IgD-negative memory B cell (primary cell): ENCODE measurements around the gene RIPOR2. TPM values are rescaled to one million over a fixed set of nuclear protein-coding genes. Genes with fewer than 3 reads are reported as not detected.

Experiments used
- H3K27ac Mint-ChIP-seq, 3 donors: one replicate each; pipeline ENCODE4 v1.8.0; 2020 to 2022; ENCODE audit warnings: mild to moderate bottlenecking in 3 of 3, mixed read lengths in 3 of 3, moderate library complexity in 1 of 3
- H3K27me3 Mint-ChIP-seq: one replicate; pipeline ENCODE4 v1.8.0; 2021; ENCODE audit warnings: mixed read lengths
- H3K36me3 Mint-ChIP-seq: one replicate; pipeline ENCODE4 v1.8.0; 2020; ENCODE audit warnings: mild to moderate bottlenecking, mixed read lengths
- H3K4me1 Mint-ChIP-seq, 3 donors: one replicate each; pipeline ENCODE4 v1.8.0; 2020 to 2022; ENCODE audit warnings: mixed read lengths in 3 of 3, mild to moderate bottlenecking in 1 of 3
- H3K4me3 Mint-ChIP-seq, 4 donors: one replicate each; pipeline ENCODE4 v1.8.0; 2020 to 2022; ENCODE audit warnings: mild to moderate bottlenecking in 4 of 4, mixed read lengths in 4 of 4, moderate library complexity in 3 of 4
- H3K9me3 Mint-ChIP-seq, 3 donors: one replicate each; pipeline ENCODE4 v1.8.0; 2020 to 2021; ENCODE audit warnings: mixed read lengths in 3 of 3, mild to moderate bottlenecking in 1 of 3
- polyA plus RNA-seq: library from polyadenylated mRNA; unstranded; fragments of 300-500 nt; fragmentation: Illumina TruSeq; gene quantifications from one replicate; pipeline ENCODE4 v1.2.3, GENCODE V29; 2021

The RIPOR2 gene
- polyA plus RNA-seq, 1 donor from 2014 or later = 561 TPM

GRCh38 chr6:24858177-24858653, 77.5 kb downstream of the RIPOR2 start:
- Mint-ChIP-seq H3K36me3 (peaks cover 9% of the 10 kb centered on the region), H3K9me3 (no peaks in the 10 kb centered on the region), H3K27me3 (no peaks in the 10 kb centered on the region), H3K27ac (peak overlapping the region; percentile 90 to 98 (median 97)), H3K4me3 (peak overlapping the region; percentile 66 to 87 (median 82)), H3K4me1 (peaks cover 58 to 76% (median 64%) of the 10 kb centered on the region in 3 donors)

GRCh38 chr6:24856901-24857670, 78.7 kb downstream of the RIPOR2 start:
- peak overlapping the region; percentile 90 to 98 (median 97) for H3K27ac Mint-ChIP-seq
- H3K36me3 Mint-ChIP-seq = peaks cover 9% of the 10 kb centered on the region
- no peaks in the 10 kb centered on the region for H3K9me3 Mint-ChIP-seq
- H3K27me3 Mint-ChIP-seq = no peaks in the 10 kb centered on the region
- peaks cover 50 to 66% (median 55%) of the 10 kb centered on the region in 3 donors for H3K4me1 Mint-ChIP-seq
- peak overlapping the region in 3 of 4 donors; percentile 1 to 87 (median 83) for H3K4me3 Mint-ChIP-seq

- peak overlapping the region; percentile 90 to 98 (median 96) for H3K27ac Mint-ChIP-seq
- H3K4me3 Mint-ChIP-seq = peak overlapping the region; percentile 7 to 82 (median 62)
- no peaks in the 10 kb centered on the region for H3K27me3 Mint-ChIP-seq
- peaks cover 9% of the 10 kb centered on the region for H3K36me3 Mint-ChIP-seq
- H3K9me3 Mint-ChIP-seq = no peaks in the 10 kb centered on the region
- H3K4me1 Mint-ChIP-seq = peaks cover 44 to 59% (median 47%) of the 10 kb centered on the region in 3 donors
These were observed 79.5 kb downstream of the RIPOR2 start for GRCh38 chr6:24856246-24856599.

GRCh38 chr6:24855395-24856245, 80.1 kb downstream of the RIPOR2 start:
- Mint-ChIP-seq H3K9me3 (no peaks in the 10 kb centered on the region), H3K36me3 (peaks cover 9% of the 10 kb centered on the region), H3K27me3 (no peaks in the 10 kb centered on the region), H3K4me1 (peaks cover 39 to 53% (median 43%) of the 10 kb centered on the region in 3 donors), H3K27ac (peak overlapping the region; percentile 90 to 98 (median 96)), H3K4me3 (peak overlapping the region; percentile 7 to 82 (median 62))

GRCh38 chr6:24854077-24854666, 81.6 kb downstream of the RIPOR2 start:
- Mint-ChIP-seq H3K27me3 (no peaks in the 10 kb centered on the region), H3K27ac (peak overlapping the region in 1 of 3 donors; percentile 31), H3K4me3 (no peak overlapping the region), H3K9me3 (no peaks in the 10 kb centered on the region), H3K36me3 (peaks cover 9% of the 10 kb centered on the region), H3K4me1 (peaks cover 25 to 39% (median 30%) of the 10 kb centered on the region in 3 donors)

GRCh38 chr6:24851086-24851485, 84.7 kb downstream of the RIPOR2 start:
- Mint-ChIP-seq H3K36me3 (peaks cover 6% of the 10 kb centered on the region), H3K27me3 (no peaks in the 10 kb centered on the region), H3K9me3 (no peaks in the 10 kb centered on the region), H3K27ac (peak overlapping the region; percentile 65 to 86 (median 84)), H3K4me1 (peaks cover 8 to 12% (median 12%) of the 10 kb centered on the region in 3 donors), H3K4me3 (peak overlapping the region in 1 of 4 donors; percentile 40)

- Mint-ChIP-seq H3K27ac (peak overlapping the region in 2 of 3 donors; percentile 82 to 84), H3K4me1 (peaks cover 6 to 8% (median 6%) of the 10 kb centered on the region in 3 donors), H3K9me3 (no peaks in the 10 kb centered on the region), H3K27me3 (no peaks in the 10 kb centered on the region), H3K36me3 (peaks cover 4% of the 10 kb centered on the region), H3K4me3 (no peak overlapping the region)
These were observed 86.0 kb downstream of the RIPOR2 start for GRCh38 chr6:24849713-24850112.

GRCh38 chr6:24848461-24848860, 87.3 kb downstream of the RIPOR2 start:
- Mint-ChIP-seq H3K9me3 (no peaks in the 10 kb centered on the region), H3K36me3 (peaks cover 6% of the 10 kb centered on the region), H3K4me1 (peaks cover 4 to 13% (median 5%) of the 10 kb centered on the region in 3 donors), H3K4me3 (no peak overlapping the region), H3K27me3 (no peaks in the 10 kb centered on the region), H3K27ac (peak overlapping the region in 2 of 3 donors; percentile 50 to 91)

GRCh38 chr6:24847402-24847801, 88.4 kb downstream of the RIPOR2 start:
- H3K4me1 Mint-ChIP-seq = peaks cover 3 to 16% (median 5%) of the 10 kb centered on the region in 3 donors
- H3K27me3 Mint-ChIP-seq = no peaks in the 10 kb centered on the region
- peak overlapping the region in 2 of 3 donors; percentile 86 to 91 for H3K27ac Mint-ChIP-seq
- H3K36me3 Mint-ChIP-seq = peaks cover 6% of the 10 kb centered on the region
- no peaks in the 10 kb centered on the region for H3K9me3 Mint-ChIP-seq
- no peak overlapping the region for H3K4me3 Mint-ChIP-seq

GRCh38 chr6:24845578-24845977, 90.2 kb downstream of the RIPOR2 start:
- Mint-ChIP-seq H3K27ac (peak overlapping the region; percentile 36 to 91 (median 43)), H3K4me1 (peaks cover 5 to 27% (median 13%) of the 10 kb centered on the region in 3 donors), H3K36me3 (peaks cover 6% of the 10 kb centered on the region), H3K4me3 (peak overlapping the region in 1 of 4 donors; percentile 18), H3K27me3 (no peaks in the 10 kb centered on the region), H3K9me3 (no peaks in the 10 kb centered on the region)

GRCh38 chr6:24844903-24845302, 90.9 kb downstream of the RIPOR2 start:
- Mint-ChIP-seq H3K36me3 (peaks cover 6% of the 10 kb centered on the region), H3K4me1 (peaks cover 5 to 29% (median 16%) of the 10 kb centered on the region in 3 donors), H3K27ac (peak overlapping the region in 2 of 3 donors; percentile 36 to 91), H3K4me3 (no peak overlapping the region), H3K9me3 (no peaks in the 10 kb centered on the region), H3K27me3 (no peaks in the 10 kb centered on the region)

- Mint-ChIP-seq H3K4me1 (peaks cover 5 to 33% (median 19%) of the 10 kb centered on the region in 3 donors), H3K36me3 (peaks cover 6% of the 10 kb centered on the region), H3K27me3 (no peaks in the 10 kb centered on the region), H3K4me3 (peak overlapping the region in 2 of 4 donors; percentile 44 to 65), H3K9me3 (no peaks in the 10 kb centered on the region), H3K27ac (peak overlapping the region; percentile 13 to 91 (median 68))
These were observed 91.7 kb downstream of the RIPOR2 start for GRCh38 chr6:24844061-24844460.

- Mint-ChIP-seq H3K27me3 (no peaks in the 10 kb centered on the region), H3K36me3 (peaks cover 3% of the 10 kb centered on the region), H3K27ac (peak overlapping the region; percentile 67 to 91 (median 74)), H3K4me3 (peak overlapping the region in 1 of 4 donors; percentile 61), H3K4me1 (peaks cover 10 to 40% (median 24%) of the 10 kb centered on the region in 3 donors), H3K9me3 (no peaks in the 10 kb centered on the region)
These were observed 95.6 kb downstream of the RIPOR2 start for GRCh38 chr6:24840187-24840586.

GRCh38 chr6:24838994-24839393, 96.8 kb downstream of the RIPOR2 start:
- no peaks in the 10 kb centered on the region for H3K27me3 Mint-ChIP-seq
- peaks cover 2% of the 10 kb centered on the region for H3K36me3 Mint-ChIP-seq
- H3K9me3 Mint-ChIP-seq = no peaks in the 10 kb centered on the region
- peaks cover 7 to 44% (median 22%) of the 10 kb centered on the region in 3 donors for H3K4me1 Mint-ChIP-seq
- H3K4me3 Mint-ChIP-seq = peak overlapping the region in 1 of 4 donors; percentile 65
- peak overlapping the region in 1 of 3 donors; percentile 91 for H3K27ac Mint-ChIP-seq
